GM21723 (cell line): Measurements from ENCODE around the gene ANKDD1B.
"Not testable (repeated sequence)": the region's sequence is repeated elsewhere in the genome, so short reads cannot be mapped to it uniquely, and the experiment has no call there.

Experiments used
- ATAC-seq: cut with Tn5 transposase; IDR thresholded peaks from one replicate; pipeline ENCODE4 v1.9.1; 2021; ENCODE audit warnings: mild to moderate bottlenecking, moderate library complexity; ENCODE audit not compliant: unreplicated experiment

ANKDD1B gene

DNA sequence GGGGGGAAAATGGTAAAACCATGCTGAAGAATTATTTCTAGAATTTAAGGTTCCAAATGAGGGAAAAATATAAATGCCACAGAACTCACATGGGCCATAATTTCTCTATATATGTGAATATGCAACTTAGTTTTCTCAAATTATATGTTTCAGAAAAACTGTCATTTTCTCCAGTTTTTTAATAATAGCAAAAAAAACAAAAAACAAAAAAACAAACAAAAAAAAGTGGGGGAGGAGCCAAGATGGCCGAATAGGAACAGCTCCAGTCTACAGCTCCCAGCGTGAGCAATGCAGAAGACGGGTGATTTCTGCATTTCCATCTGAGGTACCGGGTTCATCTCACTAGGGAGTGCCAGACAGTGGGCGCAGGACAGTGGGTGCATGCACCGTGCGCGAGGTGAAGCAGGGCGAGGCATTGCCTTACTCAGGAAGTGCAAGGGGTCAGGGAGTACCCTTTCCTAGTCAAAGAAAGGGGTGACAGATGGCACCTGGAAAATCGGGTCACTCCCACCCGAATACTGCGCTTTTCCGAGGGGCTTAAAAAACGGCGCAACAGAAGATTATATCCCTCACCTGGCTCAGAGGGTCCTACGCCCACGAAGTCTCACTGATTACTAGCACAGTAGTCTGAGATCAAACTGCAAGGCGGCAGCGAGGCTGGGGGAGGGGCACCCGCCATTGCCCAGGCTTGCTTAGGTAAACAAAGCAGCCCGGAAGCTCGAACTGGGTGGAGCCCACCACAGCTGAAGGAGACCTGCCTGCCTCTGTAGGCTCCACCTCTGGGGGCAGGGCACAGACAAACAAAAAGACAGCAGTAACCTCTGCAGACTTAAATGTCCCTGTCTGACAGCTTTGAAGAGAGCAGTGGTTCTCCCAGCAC, 84.5 kb downstream of the ANKDD1B start:
- ATAC-seq, result not testable (repeated sequence)

- ATAC-seq, result no peak
Observed at GRCh38 chr5:75701856-75702255, 90.6 kb downstream of the ANKDD1B start.

DNA sequence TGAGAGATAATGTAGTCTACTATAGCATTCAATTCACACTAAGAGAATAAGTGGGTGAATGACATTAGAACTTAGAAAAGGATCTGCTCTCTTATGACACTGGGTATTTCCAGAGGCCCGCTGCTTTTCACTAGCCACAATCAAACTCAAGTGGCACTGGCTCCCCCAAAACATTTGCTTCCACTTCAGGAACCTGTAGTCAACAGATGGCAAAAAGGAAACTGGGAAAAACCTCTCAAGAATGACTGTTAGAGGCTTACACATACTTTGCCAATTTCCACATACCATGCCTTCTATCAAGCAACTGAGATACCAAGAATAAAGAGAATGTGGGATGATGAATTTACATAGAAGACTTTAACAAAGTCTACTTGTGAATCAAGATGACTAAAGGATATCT, 94.8 kb downstream of the ANKDD1B start:
- ATAC-seq, result no peak

- ATAC-seq, result no peak
Observed at GRCh38 chr5:75706775-75707174, 95.5 kb downstream of the ANKDD1B start.

- ATAC-seq, result no peak
Observed at GRCh38 chr5:75707911-75708509, 96.8 kb downstream of the ANKDD1B start.

DNA sequence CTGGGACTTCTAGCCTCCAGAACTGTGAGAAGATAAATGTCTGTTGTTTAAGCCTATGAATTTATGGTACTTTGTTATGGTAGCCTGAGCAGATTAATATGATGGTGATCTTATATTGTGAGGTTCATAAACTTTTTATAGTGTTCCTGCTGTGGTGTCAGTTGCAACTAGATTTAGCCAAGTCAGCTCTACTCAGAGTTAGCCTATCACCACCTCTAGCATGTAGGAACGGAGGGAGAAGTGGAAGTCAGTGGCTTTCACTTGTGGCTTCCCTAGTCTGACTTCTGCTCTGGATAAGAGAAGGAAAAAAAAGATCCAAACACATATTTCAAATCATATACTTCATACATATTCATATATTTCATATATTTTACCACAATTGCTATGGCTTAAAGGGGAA, 99.4 kb downstream of the ANKDD1B start:
- ATAC-seq, result no peak

DNA sequence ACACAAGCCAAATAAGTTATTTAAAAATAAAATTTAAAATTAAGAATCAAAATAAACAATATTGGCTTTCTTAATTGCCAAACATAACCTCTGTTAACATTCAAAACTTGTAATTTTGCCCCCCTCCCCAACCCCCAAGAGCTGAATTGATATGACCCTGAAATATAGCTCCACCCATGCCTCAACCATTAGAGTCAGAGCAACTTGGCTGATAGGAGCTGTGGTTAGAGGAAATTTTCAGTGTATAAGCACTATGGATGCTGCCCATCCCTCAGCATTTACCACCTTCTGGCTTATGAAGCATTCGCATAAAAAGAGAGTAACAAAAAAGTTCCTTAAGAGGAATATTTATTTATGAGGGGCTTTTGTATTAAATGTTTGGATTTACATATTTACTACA, 99.9 kb downstream of the ANKDD1B start:
- no peak for ATAC-seq

- ATAC-seq, result no peak
Observed at GRCh38 chr5:75712091-75712490, 100.8 kb downstream of the ANKDD1B start.

DNA sequence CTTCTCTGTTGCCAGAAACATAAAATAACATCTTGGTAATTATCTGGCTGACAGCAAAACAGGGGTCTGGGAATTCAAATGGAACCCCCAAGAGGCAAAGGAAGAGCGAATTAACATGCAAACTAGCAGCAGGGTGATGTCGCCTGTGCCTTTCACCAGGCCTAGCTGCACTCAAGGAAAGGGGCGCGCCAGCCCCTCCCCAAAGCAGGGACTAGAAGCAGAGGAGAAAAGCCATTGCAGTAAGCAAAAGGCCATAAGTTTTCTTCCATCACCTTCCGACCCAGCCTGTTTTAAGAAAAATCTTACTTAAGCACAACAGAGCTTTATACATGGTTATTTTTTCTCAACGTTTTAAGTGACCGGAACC, 105.4 kb downstream of the ANKDD1B start:
- peak; percentile 23 for ATAC-seq

DNA sequence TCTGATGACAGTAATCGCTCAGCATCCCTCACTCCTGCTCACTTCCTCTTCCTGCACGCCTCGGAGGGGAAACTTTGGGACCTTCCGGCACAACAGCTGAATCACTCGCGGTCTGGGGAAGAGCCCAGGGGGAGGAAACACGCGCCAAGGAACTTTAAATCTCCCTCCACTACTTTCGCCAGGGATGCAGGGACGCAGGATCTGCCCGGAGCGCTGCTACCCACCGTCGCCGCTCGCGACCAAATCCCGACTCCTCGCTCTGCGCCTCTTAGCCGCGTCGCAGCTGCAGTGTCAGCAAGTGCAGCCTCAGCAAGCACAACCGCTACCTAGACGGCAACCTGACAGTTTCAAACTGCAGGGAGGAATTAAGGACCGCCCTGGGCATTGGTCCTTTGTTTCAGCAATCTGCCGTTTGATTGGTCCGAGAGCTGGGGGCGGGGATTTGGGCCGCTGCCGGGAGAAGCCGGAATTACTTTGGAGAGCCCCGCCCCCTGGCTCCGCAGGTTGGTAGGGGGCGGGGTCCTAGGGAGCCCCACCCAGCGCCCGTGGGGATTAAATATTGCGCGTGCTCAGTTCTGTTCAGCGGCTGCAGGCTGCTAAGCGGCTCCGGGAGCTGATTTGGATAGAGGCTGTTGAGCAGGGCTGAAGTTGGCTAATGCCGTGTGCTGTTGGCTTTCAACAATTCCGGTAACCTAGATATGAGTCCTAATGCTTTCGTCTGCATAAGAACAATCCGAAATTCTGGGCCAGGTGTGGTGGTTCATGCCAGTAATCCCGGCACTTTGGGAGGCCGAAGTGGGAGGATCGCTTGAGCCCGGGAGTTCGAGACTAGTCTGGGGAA, 106.0 kb downstream of the ANKDD1B start, which contains the start of gene POC5:
Gene POC5 (minus strand): TSS at position 356 of the 841 bp plus-strand sequence. CDS start 4,500 bp downstream, outside the sequence.
- ATAC-seq, result peak; percentile 95

DNA sequence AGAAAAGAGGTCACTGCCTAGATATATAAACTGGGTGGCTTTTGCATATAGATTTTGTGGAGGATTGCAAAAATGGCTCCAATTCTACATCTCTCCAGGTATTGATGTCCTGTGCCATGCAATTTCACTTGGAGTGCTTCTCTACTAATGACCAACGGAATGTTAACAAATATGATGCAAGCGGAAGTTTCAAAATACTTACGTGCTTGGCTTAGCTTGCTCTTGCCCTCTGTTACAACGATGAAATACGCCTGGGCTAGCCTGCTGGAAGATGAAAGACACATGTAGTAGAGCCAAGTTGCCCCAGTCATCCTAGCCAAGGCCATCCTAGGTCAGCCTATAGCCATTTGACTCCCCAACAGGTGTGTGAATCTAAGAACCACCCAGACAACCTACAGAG, 109.6 kb downstream of the ANKDD1B start:
- ATAC-seq, result no peak
